ENCODE results near the gene LRCH4. TPM values are rescaled to one million over a fixed set of nuclear protein-coding genes. Genes with fewer than 3 reads are reported as not detected.

Gene LRCH4
- polyA plus RNA-seq, 2 of the 4 experiments (the other 2 are of a cell fraction) = 5.5 to 17.1 TPM

DNA sequence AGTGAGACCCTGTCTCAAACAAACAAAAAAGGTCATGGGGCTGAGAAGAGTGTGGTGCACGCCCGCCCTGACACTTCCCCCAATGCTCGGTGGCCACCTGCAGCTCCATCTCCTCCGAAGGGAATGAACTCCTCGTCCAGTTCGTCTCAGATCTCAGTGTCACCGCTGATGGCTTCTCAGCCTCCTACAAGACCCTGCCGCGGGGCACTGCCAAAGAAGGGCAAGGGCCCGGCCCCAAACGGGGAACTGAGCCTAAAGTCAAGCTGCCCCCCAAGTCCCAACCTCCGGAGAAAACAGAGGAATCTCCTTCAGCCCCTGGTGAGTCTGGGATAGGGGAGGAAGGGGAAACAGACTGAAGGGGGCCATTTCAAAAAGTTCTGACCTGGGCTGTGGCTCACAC is 20.4 kb upstream of the LRCH4 start:
- H3K27ac ChIP-seq = no peak overlapping the region; a peak in 1 of 6 replicates
- DNase-seq (ENCODE audit: low read depth in 1 of 2, low spot score in 1 of 2) (no peak), FAIRE-seq (no peak), ATAC-seq (no peak)
- no peak overlapping the region for H3K4me3 ChIP-seq
- no peaks in the 10 kb centered on the region for H3K9me3 ChIP-seq
- ChIA-PET CTCF (interaction anchor here (1.0 to 4.8 kb wide), 10 partner anchors 11 to 141 kb away, joined by 3 to 32 read pairs (median 7); partner anchors contain the start of genes FBXO24, GIGYF1 and LRCH4), POLR2A (interaction anchor here (1.6 kb wide), 1 partner anchor 20 kb away, joined by 7 read pairs; the partner anchor contains the start of genes FBXO24 and LRCH4)
- TF ChIP-seq NPAS2 (CRISPR knock-in tag; IDR thresholded peaks at IDR 0.05; ENCODE audit: borderline replicate concordance) (no peak), RCOR1 (IDR thresholded peaks at IDR 0.05; ENCODE audit: low read depth, low read length) (no peak), POLR2AphosphoS2 (conservative IDR thresholded peaks at IDR 0.05; ENCODE audit: low read length) (no peak), ESRRA (IDR thresholded peaks at IDR 0.05; ENCODE audit: borderline replicate concordance, low read length) (no peak), JUN (IDR thresholded peaks at IDR 0.05) (no peak), HOXB13 (CRISPR knock-in tag; IDR thresholded peaks at IDR 0.05; ENCODE audit: low read depth) (no peak), EP300 (IDR thresholded peaks at IDR 0.05) (no peak), FOXS1 (CRISPR knock-in tag; IDR thresholded peaks at IDR 0.05) (no peak), SREBF2 (IDR thresholded peaks at IDR 0.05) (no peak), MAZ (IDR thresholded peaks at IDR 0.05; ENCODE audit: borderline replicate concordance, low read depth, low read length) (no peak), RNF2 (IDR thresholded peaks at IDR 0.05; ENCODE audit: borderline replicate concordance, low read depth) (no peak), HEYL (CRISPR knock-in tag; IDR thresholded peaks at IDR 0.05) (no peak), PBX3 (IDR thresholded peaks at IDR 0.05) (no peak), HDAC2 (IDR thresholded peaks at IDR 0.05) (no peak), ZSCAN20 (CRISPR knock-in tag; IDR thresholded peaks at IDR 0.05) (no peak), USF2 (IDR thresholded peaks at IDR 0.05) (no peak)
- TF ChIP-seq, protein P1, sequence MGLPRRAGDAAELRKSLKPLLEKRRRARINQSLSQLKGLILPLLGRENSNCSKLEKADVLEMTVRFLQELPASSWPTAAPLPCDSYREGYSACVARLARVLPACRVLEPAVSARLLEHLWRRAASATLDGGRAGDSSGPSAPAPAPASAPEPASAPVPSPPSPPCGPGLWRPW (IDR thresholded peaks at IDR 0.05) = no peak
- TF ChIP-seq, protein P2, sequence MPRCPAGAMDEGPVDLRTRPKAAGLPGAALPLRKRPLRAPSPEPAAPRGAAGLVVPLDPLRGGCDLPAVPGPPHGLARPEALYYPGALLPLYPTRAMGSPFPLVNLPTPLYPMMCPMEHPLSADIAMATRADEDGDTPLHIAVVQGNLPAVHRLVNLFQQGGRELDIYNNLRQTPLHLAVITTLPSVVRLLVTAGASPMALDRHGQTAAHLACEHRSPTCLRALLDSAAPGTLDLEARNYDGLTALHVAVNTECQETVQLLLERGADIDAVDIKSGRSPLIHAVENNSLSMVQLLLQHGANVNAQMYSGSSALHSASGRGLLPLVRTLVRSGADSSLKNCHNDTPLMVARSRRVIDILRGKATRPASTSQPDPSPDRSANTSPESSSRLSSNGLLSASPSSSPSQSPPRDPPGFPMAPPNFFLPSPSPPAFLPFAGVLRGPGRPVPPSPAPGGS (IDR thresholded peaks at IDR 0.05) = no peak
- 0 out of 3 replicates have a peak, but pooled peaks cover 8% of the 10 kb centered on the region for H3K4me1 ChIP-seq
- H3K4me2 ChIP-seq = peak overlapping the region; percentile 100; the same call in 2 of the 3 replicates
- 93% methylated on average over 12 of the region's 12 CpGs for WGBS (ENCODE audit: missing lambda C conversion rate)

- CTCF ChIA-PET = interaction anchor here (0.7 to 4.8 kb wide), 13 partner anchors 9 to 140 kb away, joined by 3 to 32 read pairs (median 5); partner anchors contain the start of genes FBXO24, GIGYF1 and LRCH4
- H3K27ac ChIP-seq = peak overlapping the region; percentile 84 to 86
- ATAC-seq = peak; percentile 57 to 71
- FAIRE-seq = no peak
- peak; percentile 68; the same call in 1 of the 2 replicates for TF ChIP-seq E2F6 (IDR thresholded peaks at IDR 0.05; ENCODE audit: borderline replicate concordance, low read depth)
- no peak for TF ChIP-seq ELK1 (IDR thresholded peaks at IDR 0.05; ENCODE audit: low read depth, low read length)
- 0 out of 2 replicates have a peak, but pooled peaks have one; percentile 12 for TF ChIP-seq POLR2A (IDR thresholded peaks at IDR 0.05; ENCODE audit: low read length)
- TF ChIP-seq, protein P3, sequence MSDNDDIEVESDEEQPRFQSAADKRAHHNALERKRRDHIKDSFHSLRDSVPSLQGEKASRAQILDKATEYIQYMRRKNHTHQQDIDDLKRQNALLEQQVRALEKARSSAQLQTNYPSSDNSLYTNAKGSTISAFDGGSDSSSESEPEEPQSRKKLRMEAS (IDR thresholded peaks at IDR 0.05) = peak; percentile 77
- no peaks in the 10 kb centered on the region for H3K9me3 ChIP-seq
- H3K4me3 ChIP-seq = peak overlapping the region; percentile 74
- 4% methylated on average over 14 of the region's 68 CpGs for WGBS (ENCODE audit: missing lambda C conversion rate)
- H3K4me2 ChIP-seq = peak overlapping the region; percentile 100
- 0 out of 3 replicates have a peak, but pooled peaks cover 8% of the 10 kb centered on the region for H3K4me1 ChIP-seq
- POLR2A ChIA-PET = interaction anchor here (0.8 to 1.6 kb wide), 2 partner anchors 19 to 68 kb away, joined by 3 to 7 read pairs; partner anchors contain the start of genes FBXO24 and LRCH4
- DNase-seq (ENCODE audit: low read depth in 1 of 2, low spot score in 1 of 2) = peak; percentile 48 to 74
Observed at GRCh38 chr7:100604976-100605911, 19.3 kb upstream of the LRCH4 start.

All from A549 (cell line).